H9 (cell line): ENCODE results near the gene IL1R2. TPM values are rescaled to one million over a fixed set of nuclear protein-coding genes. Genes with fewer than 3 reads are reported as not detected.

Source experiments
- DNase-seq: peaks from one replicate; pipeline ENCODE4 v3.0.0-alpha.2; 2017
- H2AFZ ChIP-seq: one replicate; pipeline ENCODE4 v1.6.1; 2013; ENCODE audit warnings: mild to moderate bottlenecking, low read length, control low read depth, moderate library complexity
- H2AK5ac ChIP-seq: 2 replicates; pipeline ENCODE4 v1.6.1; 2013; ENCODE audit warnings: low read length, control low read depth, mixed read lengths; ENCODE audit not compliant: insufficient read length
- H2BK120ac ChIP-seq: one replicate; pipeline ENCODE4 v1.6.1; 2013; ENCODE audit warnings: low read depth, mild to moderate bottlenecking, low read length, control low read depth, inconsistent platforms; ENCODE audit not compliant: poor library complexity, severe bottlenecking
- H2BK12ac ChIP-seq: 2 replicates; pipeline ENCODE4 v1.6.1; 2013; ENCODE audit warnings: low read length, control low read depth, mixed read lengths, low read depth; ENCODE audit not compliant: insufficient read length
- H2BK15ac ChIP-seq: 2 replicates; pipeline ENCODE4 v1.6.1; 2013; ENCODE audit warnings: low read depth, low read length, control low read depth
- H2BK20ac ChIP-seq: one replicate; pipeline ENCODE4 v1.6.1; 2013; ENCODE audit warnings: low read depth, mild to moderate bottlenecking, low read length, control low read depth, inconsistent platforms; ENCODE audit not compliant: poor library complexity, severe bottlenecking
- H2BK5ac ChIP-seq: 2 replicates; pipeline ENCODE4 v1.6.1; 2013; ENCODE audit warnings: low read length, control low read depth, mixed read lengths; ENCODE audit not compliant: insufficient read length
- H3K14ac ChIP-seq: 2 replicates; pipeline ENCODE4 v1.6.1; 2013; ENCODE audit warnings: low read length, control low read depth; ENCODE audit not compliant: insufficient read depth
- H3K18ac ChIP-seq: 2 replicates; pipeline ENCODE4 v1.6.1; 2013; ENCODE audit warnings: low read depth, mild to moderate bottlenecking, mixed read lengths, low read length, control low read depth; ENCODE audit not compliant: insufficient read length
- H3K23ac ChIP-seq: 2 replicates; pipeline ENCODE4 v1.6.1; 2013; ENCODE audit warnings: low read length, control low read depth, mixed read lengths, low read depth; ENCODE audit not compliant: insufficient read length
- H3K23me2 ChIP-seq: 2 replicates; pipeline ENCODE4 v1.6.1; 2013; ENCODE audit warnings: low read depth, mild to moderate bottlenecking, mixed read lengths, low read length, control low read depth; ENCODE audit not compliant: insufficient read length, poor library complexity, severe bottlenecking
- H3K27ac ChIP-seq: 2 replicates; pipeline ENCODE4 v1.5.1; 2013; ENCODE audit warnings: low read length, control low read depth, mixed read lengths, low read depth; ENCODE audit not compliant: insufficient read length
- H3K27me3 ChIP-seq: 2 replicates; pipeline ENCODE4 v1.6.1; 2013; ENCODE audit warnings: low read length, control low read depth, inconsistent platforms; ENCODE audit not compliant: insufficient read depth
- H3K4ac ChIP-seq: 2 replicates; pipeline ENCODE4 v1.6.1; 2013; ENCODE audit warnings: low read depth, mild to moderate bottlenecking, control low read depth, inconsistent platforms, low read length, moderate library complexity
- H3K4me1 ChIP-seq: 2 replicates; pipeline ENCODE4 v1.6.1; 2013; ENCODE audit warnings: low read length, control low read depth, inconsistent platforms; ENCODE audit not compliant: insufficient read depth
- H3K4me2 ChIP-seq: 2 replicates; pipeline ENCODE4 v1.6.1; 2013; ENCODE audit warnings: low read length, control low read depth, mixed read lengths; ENCODE audit not compliant: insufficient read length, insufficient read depth
- H3K56ac ChIP-seq: 2 replicates; pipeline ENCODE4 v1.6.1; 2013; ENCODE audit warnings: low read depth, mild to moderate bottlenecking, mixed read lengths, low read length, control low read depth; ENCODE audit not compliant: insufficient read length
- H3K79me1 ChIP-seq: 2 replicates; pipeline ENCODE4 v1.6.1; 2013; ENCODE audit warnings: low read depth, mild to moderate bottlenecking, moderate library complexity, low read length, control low read depth, inconsistent platforms; ENCODE audit not compliant: insufficient read depth, poor library complexity, severe bottlenecking
- H3K79me2 ChIP-seq: 2 replicates; pipeline ENCODE4 v1.6.1; 2013; ENCODE audit warnings: low read length, control low read depth, inconsistent platforms; ENCODE audit not compliant: insufficient read depth
- H3K9ac ChIP-seq: 2 replicates; pipeline ENCODE4 v1.6.1; 2013; ENCODE audit warnings: low read length, control low read depth, mixed read lengths; ENCODE audit not compliant: insufficient read length; ENCODE audit errors: extremely low read depth
- H3K9me3 ChIP-seq: one replicate; pipeline ENCODE4 v1.6.1; 2013; ENCODE audit warnings: low read depth, low read length, inconsistent platforms; ENCODE audit not compliant: control insufficient read depth
- H3T11ph ChIP-seq: one replicate; pipeline ENCODE4 v1.6.1; 2013; ENCODE audit warnings: mild to moderate bottlenecking, low read length, control low read depth, inconsistent platforms
- H4K20me1 ChIP-seq: one replicate; pipeline ENCODE4 v1.6.1; 2013; ENCODE audit not compliant: control insufficient read depth, insufficient read length, insufficient read depth
- H4K5ac ChIP-seq: 2 replicates; pipeline ENCODE4 v1.6.1; 2013; ENCODE audit warnings: low read depth, mild to moderate bottlenecking, mixed read lengths, low read length, control low read depth; ENCODE audit not compliant: insufficient read length
- H4K8ac ChIP-seq: replicated peaks from 2 replicates; pipeline ENCODE4 v1.6.1; 2013; ENCODE audit warnings: low read length, control low read depth, mixed read lengths, low read depth; ENCODE audit not compliant: insufficient read length
- H4K91ac ChIP-seq: 2 replicates; pipeline ENCODE4 v1.6.1; 2013; ENCODE audit warnings: low read depth, mild to moderate bottlenecking, moderate library complexity, mixed read lengths, low read length, control low read depth; ENCODE audit not compliant: insufficient read length
- H3K27ac Mint-ChIP-seq, 3 experiments: 2 replicates in 2 of 3; 3 replicates in 1 of 3; pipeline ENCODE4 v1.8.0; 2020 to 2021; ENCODE audit warnings: mixed read lengths in 3 of 3, mild to moderate bottlenecking in 1 of 3, moderate library complexity in 1 of 3
- H3K27me3 Mint-ChIP-seq: 2 replicates; pipeline ENCODE4 v1.8.0; 2021; ENCODE audit warnings: low read depth, mild to moderate bottlenecking, moderate library complexity, mixed read lengths
- H3K36me3 Mint-ChIP-seq, 3 experiments: 2 replicates in 2 of 3; 3 replicates in 1 of 3; pipeline ENCODE4 v1.8.0; 2020 to 2021; ENCODE audit warnings: low read depth in 3 of 3, mixed read lengths in 3 of 3; ENCODE audit not compliant: insufficient read depth in 1 of 3
- H3K4me1 Mint-ChIP-seq, 2 experiments: 2 replicates each; pipeline ENCODE4 v1.8.0; 2020; ENCODE audit warnings: mixed read lengths in 2 of 2
- H3K4me3 Mint-ChIP-seq, 2 experiments: 2 replicates in 1 of 2; 3 replicates in 1 of 2; pipeline ENCODE4 v1.8.0; 2020 to 2021; ENCODE audit warnings: mild to moderate bottlenecking in 2 of 2, mixed read lengths in 2 of 2, moderate library complexity in 1 of 2
- H3K9me3 Mint-ChIP-seq, 2 experiments: 2 replicates in 1 of 2; 3 replicates in 1 of 2; pipeline ENCODE4 v1.8.0; 2020; ENCODE audit warnings: mild to moderate bottlenecking in 2 of 2, mixed read lengths in 2 of 2, moderate library complexity in 1 of 2
- CTCF ChIP-seq: fragments of 200-600 bp; sonication (generic); conservative IDR thresholded peaks from 3 replicates; pipeline ENCODE4 v1.8.0; 2021; ENCODE audit warnings: antibody characterized with exemption, mild to moderate bottlenecking
- WGBS: extraction: QIAGEN DNeasy Blood & Tissue Kit; methylation state at CpG from one replicate; pipeline ENCODE4 v1.1.7; 2013; ENCODE audit warnings: missing lambda C conversion rate, low lambda C conversion rate, mixed read lengths; ENCODE audit not compliant: insufficient read length; ENCODE audit errors: extremely low coverage; 5-methylcytosine and 5-hydroxymethylcytosine counted together
- total RNA-seq: library from RNA; stranded (reverse); gene quantifications from 2 replicates; pipeline ENCODE4 v1.2.1, GENCODE V29; 2021

IL1R2 gene
- total RNA-seq, 1 experiment from 2014 or later, result not detected

GRCh38 chr2:102025016-102025501 lies 33.3 kb downstream of the IL1R2 start:
- no peak overlapping the region for H3K4me3 Mint-ChIP-seq
- no peak for TF ChIP-seq CTCF
- Histone ChIP-seq H2BK15ac (no peak overlapping the region), H3K56ac (no peak overlapping the region), H3K9me3 (no peaks in the 10 kb centered on the region), H2AFZ (no peak overlapping the region), H3K79me2 (no peaks in the 10 kb centered on the region), H3T11ph (no peak overlapping the region), H2AK5ac (no peak overlapping the region), H3K23ac (no peak overlapping the region), H4K20me1 (no peaks in the 10 kb centered on the region), H4K5ac (no peak overlapping the region), H3K18ac (no peak overlapping the region), H3K27ac (no peak overlapping the region), H2BK5ac (no peak overlapping the region), H3K27me3 (no peaks in the 10 kb centered on the region), H3K23me2 (no peaks in the 10 kb centered on the region), H2BK120ac (no peak overlapping the region), H3K14ac (no peak overlapping the region), H3K4me1 (no peaks in the 10 kb centered on the region), H4K8ac (no peak overlapping the region), H3K4ac (no peak overlapping the region), H2BK12ac (no peak overlapping the region), H3K79me1 (no peaks in the 10 kb centered on the region), H3K9ac (no peak overlapping the region), H2BK20ac (no peak overlapping the region), H3K4me2 (no peak overlapping the region), H4K91ac (no peak overlapping the region)
- no peak overlapping the region for H3K27ac Mint-ChIP-seq
- no peak for DNase-seq
- peaks cover 4 to 8% of the 10 kb centered on the region in 2 experiments; a peak in 3 of 4 replicates for H3K4me1 Mint-ChIP-seq
- H3K9me3 Mint-ChIP-seq, result no peaks in the 10 kb centered on the region; a peak in 1 of 5 replicates
- H3K27me3 Mint-ChIP-seq, result peaks cover 6% of the 10 kb centered on the region
- no CpG with 5 or more reads among the region's 1 CpG for WGBS
- no peaks in the 10 kb centered on the region for H3K36me3 Mint-ChIP-seq
